GM18870 (cell line): Measurements from ENCODE around the gene MUS81.

Experiments used
- ATAC-seq: cut with Tn5 transposase; IDR thresholded peaks from one replicate; pipeline ENCODE4 v1.9.1; 2021; ENCODE audit warnings: moderate library complexity; ENCODE audit not compliant: unreplicated experiment

Gene MUS81

GRCh38 chr11:65911682-65912568 is 51.7 kb downstream of the MUS81 start:
- ATAC-seq, result no peak

DNA sequence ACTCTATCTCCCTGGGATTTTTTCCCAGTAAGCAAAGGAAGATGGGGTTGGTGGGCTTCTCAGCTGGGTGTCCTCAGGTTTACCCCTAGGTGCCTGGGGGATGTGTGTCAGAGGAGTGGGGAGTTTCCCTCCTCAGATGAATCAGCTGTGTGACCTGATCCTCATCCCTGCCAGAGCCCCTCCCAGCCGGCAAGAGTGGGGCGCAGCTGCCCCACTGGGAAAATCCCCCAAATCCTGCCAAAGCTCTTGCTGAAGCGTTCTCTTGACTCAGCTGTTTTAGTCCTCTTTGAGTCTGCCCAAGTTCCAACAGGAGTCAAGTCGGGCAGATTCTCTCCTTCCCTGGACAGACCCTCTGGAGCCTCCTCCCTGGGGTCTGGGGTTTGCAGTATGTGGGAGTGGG is 52.6 kb downstream of the MUS81 start:
- ATAC-seq, result no peak

DNA sequence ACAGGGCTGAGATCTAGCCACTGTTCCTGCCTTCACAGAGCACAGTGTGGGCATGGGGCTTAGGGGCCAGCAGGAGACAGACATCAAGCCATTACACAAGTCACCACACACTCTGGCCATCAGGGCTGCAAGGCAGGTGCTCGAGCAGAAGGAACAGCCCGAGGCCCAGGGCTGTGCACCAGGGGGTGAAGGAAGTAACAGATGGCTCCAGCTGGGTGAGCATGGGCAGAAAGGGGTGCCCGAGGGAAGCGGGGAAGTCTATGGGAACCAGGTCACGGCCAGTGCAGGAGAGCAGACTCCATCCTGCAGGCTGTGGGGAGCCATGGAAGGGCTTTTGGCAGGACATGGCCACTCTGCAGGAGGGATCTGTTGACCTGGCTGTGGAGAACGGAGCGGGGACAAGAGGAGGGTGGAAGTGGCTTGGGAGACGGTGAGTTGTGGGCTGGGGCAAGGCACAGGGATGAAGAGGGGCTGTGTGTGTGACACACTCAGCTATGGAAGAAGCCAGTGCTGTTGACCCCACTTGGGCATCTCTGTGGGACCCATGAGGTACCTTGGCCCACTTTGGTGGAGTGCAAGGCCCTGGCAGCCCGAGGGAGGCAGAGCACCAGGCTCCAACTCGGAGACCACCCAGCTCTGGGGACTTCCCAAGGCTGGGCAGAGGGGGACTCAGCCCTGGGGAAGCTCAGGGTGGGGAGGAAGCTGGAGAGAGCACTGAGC is 55.0 kb downstream of the MUS81 start:
- no peak for ATAC-seq

GRCh38 chr11:65915821-65916251 is 55.6 kb downstream of the MUS81 start:
- ATAC-seq, result no peak
